Stimulated activated CD8-positive, alpha-beta memory T cell treated with anti-CD3 and anti-CD28 coated beads, Interleukin-12 subunit alpha, Interleukin-12 subunit beta, amount 100 ng/mL, for 4 hours (primary cell): ENCODE measurements around the gene KIRREL1.

ENCODE experiments used
- DNase-seq: peaks from one replicate; pipeline ENCODE4 v3.0.0-alpha.2; 2020; ENCODE audit warnings: low read depth

Gene KIRREL1

GRCh38 chr1:157993147-157993917 is at the start of gene KIRREL1:
KIRREL1 (plus strand) TSS chr1:157993645; CDS start chr1:157993677, 32 bp downstream.
- no peak for DNase-seq

DNA sequence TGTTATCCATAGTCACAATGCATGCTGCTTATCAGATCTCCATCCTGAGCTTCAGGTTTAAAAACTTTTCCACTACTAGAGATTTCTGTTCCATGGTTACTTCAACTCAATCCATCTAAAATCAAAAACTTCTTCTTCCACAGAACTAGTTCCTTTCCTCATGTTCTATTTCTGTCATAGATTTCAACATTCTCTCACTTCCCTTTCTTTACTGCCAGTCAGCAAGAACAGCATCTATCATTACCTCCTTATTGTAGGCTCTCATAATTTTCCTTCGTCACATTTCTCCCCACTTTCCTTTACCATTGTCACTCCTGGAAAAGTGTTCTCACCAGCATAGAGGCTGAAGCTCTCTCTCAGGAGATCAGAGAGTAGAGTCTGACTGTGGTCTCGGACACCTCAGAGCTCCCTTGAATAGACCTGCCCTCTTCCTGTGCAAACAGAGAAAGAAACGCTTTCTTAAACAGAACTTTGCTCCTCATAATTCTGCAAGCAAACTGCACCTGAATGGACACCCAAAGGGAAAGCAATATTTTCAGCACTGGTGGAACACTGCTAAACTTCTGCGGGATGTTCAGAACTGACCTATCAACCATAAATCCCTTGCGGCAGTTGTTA is 48.7 kb upstream of the KIRREL1 start:
- no peak for DNase-seq

GRCh38 chr1:157948312-157949073 is 45.0 kb upstream of the KIRREL1 start:
- no peak for DNase-seq

DNA sequence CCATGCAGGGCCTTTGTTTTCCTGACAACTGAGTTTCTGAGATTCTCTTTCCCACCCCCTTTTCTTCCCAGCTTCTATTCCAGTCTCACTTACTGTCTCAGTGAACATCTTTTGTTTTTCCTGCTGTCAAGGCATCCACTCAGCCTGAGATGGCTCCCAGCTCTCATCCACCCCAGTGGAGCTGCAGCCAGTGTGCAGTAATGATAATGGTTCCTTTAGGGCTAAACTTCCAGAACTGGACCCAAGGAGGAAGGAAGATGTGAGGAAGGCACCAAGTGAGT is 44.4 kb upstream of the KIRREL1 start:
- DNase-seq: no peak

GRCh38 chr1:157951230-157951629 is 42.2 kb upstream of the KIRREL1 start:
- no peak for DNase-seq

- DNase-seq: no peak
Measured at GRCh38 chr1:157952601-157953000, 40.8 kb upstream of the KIRREL1 start.

DNA sequence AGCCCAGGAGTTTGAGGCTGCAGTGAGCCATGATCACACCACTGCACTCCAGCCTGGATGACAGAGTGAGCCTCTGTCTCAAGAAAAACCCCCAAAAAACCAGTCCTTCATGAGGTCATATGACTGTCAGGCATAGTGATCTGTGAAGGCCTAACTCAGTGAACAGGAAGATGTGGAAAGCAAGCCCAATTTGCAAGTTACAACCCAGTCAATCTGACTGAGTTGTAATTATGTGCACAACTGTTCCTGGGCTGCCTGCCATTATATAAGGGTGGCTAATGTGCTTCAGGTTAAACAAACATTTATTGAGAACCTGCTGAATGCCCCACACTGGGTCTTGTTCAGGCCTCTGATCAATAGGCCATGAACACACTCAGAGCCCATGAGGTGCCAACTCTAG is 38.2 kb upstream of the KIRREL1 start:
- DNase-seq: no peak

GRCh38 chr1:157955857-157956256 is 37.6 kb upstream of the KIRREL1 start:
- no peak for DNase-seq

DNA sequence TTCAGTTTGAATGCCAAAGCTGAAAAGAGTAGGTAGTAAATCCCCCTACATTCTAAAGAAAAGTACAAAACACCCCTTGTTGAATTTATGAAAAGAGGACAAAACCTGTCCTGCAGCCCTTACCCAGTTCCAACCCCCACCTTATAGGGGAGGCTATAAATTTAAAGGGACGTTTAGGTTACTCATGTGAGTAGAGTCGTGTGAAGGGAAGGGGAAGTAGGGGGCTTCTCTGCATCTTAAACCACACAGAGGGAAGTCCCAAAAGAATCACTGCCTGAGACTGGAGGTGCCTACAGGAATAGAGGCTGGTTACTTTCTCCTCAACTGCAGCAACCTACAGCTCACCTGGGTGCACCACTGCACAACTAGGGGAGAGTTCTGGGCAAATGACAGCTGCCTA is 36.7 kb upstream of the KIRREL1 start:
- no peak for DNase-seq

DNA sequence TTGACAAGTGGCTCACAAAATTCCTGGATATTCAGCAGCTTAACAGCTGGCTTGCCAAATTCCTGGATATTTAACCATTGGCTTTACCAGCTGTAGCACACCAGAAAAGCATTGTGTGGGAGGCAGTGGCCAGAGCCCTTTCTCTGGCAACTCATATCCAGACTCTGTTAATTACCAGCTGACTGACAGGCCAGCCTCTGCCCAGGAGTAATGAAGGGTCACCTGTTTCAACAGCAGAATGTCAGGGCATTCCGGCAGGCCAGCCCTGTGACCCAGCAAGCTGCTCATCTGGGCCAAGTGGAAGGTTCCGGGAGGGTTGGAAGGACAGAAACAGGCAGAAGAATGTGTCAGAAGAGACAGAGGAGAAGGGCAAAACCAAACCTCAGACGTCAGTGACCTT is 35.2 kb upstream of the KIRREL1 start:
- no peak for DNase-seq

- no peak for DNase-seq
Measured at GRCh38 chr1:157959750-157960149, 33.7 kb upstream of the KIRREL1 start.

DNA sequence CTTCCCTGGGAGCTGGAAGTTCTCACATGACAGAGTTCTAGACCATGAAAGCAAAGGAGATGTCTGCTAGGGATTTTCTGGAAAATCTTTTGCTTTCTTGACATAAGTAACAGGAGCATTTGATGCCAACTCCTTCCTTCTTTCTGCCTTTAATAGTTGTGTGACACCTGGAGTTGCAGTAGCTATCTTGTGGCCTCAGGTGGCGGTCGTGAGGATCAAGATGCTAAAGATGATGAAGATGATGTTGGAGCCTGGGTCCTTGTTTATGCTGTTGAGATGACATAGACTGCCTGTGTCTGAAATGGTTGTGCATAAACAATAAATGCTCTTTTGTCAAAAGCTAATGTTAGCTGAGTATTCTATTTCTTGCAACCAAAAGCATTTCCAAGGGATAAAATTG is 32.7 kb upstream of the KIRREL1 start:
- no peak for DNase-seq

GRCh38 chr1:157961805-157962762 is 31.4 kb upstream of the KIRREL1 start:
- no peak for DNase-seq

GRCh38 chr1:157963713-157964112 is 29.7 kb upstream of the KIRREL1 start:
- no peak for DNase-seq

DNA sequence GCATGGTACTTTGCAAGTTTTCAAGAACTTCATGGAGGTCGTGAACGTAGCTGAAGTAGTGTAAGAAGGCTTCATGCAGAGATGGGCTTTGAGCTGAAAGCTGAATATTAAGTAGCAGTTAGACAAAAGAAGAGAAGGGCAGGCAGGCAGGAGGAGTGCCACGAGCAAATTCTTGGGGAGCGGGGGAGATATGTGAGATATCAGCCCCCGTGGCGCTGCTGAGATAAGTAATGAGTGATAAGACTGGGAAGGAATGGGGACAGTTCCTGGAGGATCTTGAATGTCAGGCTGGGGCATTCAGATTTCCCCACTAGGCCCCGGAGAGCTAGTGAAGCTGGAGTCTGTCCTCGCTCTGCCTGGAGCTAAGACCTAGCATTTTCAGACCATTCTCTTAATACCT is 27.9 kb upstream of the KIRREL1 start:
- no peak for DNase-seq

DNA sequence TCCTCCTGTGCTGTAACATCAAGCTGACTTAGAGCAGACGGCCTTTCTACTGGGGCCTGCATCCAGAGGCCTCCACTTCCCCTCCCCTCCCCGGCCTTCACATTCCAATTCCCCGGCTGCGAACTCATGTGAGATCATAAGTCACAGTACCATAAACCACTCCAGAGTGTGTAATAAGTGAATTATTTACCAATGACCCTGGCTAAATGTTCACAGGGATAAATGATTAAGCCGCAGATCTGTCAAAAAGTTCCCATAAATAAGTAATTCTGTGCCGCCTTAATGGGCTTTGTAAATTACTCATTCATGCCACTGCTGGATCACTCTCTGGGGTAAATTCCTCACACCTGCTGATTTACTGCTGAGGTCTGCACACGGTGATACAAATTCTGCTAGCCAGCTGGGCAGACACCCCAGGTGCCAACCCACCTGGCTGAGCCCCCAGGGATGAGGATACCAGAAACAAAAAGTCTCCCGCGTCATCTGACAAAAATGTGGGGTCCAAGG is 27.4 kb upstream of the KIRREL1 start:
- DNase-seq: no peak

DNA sequence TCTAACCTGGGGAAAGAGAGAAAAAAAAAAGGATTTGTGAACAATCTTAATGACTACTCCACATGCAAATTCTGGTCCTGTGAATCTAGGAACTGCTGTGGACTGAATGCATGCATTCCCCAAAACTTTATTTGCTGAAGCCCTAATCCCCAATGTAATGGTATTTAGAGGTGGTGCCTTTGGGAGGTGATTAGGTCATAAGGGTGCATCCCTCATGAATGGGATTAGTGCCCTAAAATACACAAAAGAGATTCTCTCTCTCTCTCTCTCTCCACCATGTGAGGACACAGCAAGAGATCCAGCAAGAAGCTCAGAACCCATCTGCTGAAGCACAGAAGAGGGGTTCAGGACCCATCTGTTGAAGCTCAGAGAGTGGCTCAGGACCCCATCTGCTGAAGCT is 26.2 kb upstream of the KIRREL1 start:
- DNase-seq: no peak

DNA sequence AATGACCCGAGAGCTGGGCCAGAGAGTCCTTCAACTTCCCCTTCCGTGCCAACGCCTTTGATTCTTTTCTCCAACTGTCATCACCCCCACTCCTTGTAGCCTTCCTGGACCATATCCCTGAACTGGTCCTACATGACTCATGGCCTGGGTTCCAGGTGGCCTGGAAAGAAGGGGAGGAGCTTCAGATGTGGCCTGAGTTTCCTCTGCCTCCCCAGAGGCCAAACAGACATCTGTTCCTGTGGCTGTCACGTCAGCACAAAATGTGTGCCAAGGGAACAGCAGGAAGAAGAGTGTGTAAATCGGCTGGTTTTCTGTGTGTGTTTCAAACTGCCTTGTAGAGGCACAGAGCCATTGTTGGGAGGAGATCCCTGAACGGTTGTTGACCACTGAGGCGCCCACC is 24.9 kb upstream of the KIRREL1 start:
- no peak for DNase-seq

- DNase-seq: no peak
Measured at GRCh38 chr1:157968946-157969345, 24.5 kb upstream of the KIRREL1 start.

DNA sequence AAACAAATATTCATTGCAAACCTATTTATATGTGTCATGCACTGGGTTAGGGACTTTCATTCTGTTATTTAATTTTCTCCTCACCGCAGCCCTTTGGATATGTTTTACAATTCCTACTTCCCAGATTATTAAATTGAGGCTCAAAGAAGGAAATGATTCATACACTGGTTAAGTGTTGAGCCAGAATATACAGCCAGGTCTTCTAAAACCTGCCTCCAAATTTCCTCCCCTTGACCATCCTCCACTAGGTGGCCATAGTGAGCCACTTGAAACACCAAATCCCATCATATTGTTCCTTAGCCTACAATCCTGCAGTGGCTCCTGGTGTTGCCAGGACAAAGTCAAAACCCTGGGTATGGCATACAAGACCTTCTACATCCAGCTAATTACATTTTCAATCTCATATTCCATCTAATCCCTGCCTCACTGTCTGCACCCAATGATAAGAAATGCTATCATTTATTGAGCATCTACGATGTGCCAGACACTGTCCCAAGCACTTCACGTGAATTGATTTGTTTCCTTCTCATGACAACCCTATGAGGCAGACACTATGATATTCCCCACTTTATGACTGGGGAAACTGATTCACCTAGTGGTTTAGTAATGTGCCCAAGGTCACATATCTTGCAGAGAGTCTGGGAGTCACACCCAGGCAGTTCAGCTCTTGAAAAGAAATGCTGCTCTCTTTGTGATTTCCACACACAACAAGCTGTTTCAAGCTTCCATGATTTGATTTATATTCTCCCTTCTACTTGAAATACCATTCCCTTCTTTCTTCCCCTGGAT is 23.6 kb upstream of the KIRREL1 start:
- DNase-seq: no peak

GRCh38 chr1:157971769-157972168 is 21.7 kb upstream of the KIRREL1 start:
- DNase-seq: no peak
